Activated CD4-positive, CD25-positive, alpha-beta regulatory T cell treated with anti-CD3 and anti-CD28 coated beads, Interleukin-2, amount 50 U/mL, for 24 hours (primary cell): Measurements from ENCODE around the gene TLK2.
"Not testable (repeated sequence)": the region's sequence is repeated elsewhere in the genome, so short reads cannot be mapped to it uniquely, and the experiment has no call there.

Source experiments
- ATAC-seq, 2 donors: fragments of 150-1000 bp; cut with Tn5 transposase; one replicate each; pipeline ENCODE4 v1.10.0; 2021; ENCODE audit warnings: mild to moderate bottlenecking in 1 of 2, moderate library complexity in 1 of 2

The TLK2 gene

DNA sequence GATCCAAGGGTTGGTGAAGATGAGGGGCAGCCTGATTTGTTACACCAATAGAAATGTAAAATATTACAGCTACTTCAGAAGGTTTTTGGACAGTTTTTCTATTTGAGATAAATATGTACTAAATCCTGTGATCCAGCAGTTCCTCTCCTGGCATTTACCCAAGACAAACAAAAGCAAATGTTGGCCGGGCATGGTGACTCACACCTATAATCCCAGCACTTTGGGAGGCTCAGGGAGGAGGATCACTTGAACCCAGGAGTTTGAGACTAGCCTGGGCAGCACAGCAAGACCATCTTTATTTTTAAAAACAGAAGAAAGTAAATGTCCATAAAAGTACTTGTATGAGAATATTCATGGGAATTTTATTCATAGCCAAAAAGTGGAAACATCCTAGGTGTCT lies 84.0 kb downstream of the TLK2 start:
- ATAC-seq, result no peak

DNA sequence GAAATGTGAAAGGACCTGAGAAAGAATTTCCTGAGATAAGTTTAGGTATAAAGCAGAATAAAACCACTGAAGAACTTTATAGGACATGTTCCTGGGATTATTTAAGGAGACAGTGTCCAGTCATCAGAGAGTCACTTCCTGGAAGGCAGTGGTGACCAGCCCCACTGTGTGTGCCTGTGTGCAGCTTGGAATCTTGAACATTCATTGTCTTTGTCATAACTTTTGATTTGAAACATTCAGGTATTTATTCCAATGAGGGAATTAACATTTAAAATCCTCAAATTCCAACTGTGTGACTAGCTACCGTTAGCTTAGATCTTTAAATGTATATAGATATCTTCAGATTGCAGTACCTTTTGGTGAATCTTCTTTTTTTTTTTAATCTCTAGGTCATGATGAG lies 87.2 kb downstream of the TLK2 start:
- no peak for ATAC-seq

DNA sequence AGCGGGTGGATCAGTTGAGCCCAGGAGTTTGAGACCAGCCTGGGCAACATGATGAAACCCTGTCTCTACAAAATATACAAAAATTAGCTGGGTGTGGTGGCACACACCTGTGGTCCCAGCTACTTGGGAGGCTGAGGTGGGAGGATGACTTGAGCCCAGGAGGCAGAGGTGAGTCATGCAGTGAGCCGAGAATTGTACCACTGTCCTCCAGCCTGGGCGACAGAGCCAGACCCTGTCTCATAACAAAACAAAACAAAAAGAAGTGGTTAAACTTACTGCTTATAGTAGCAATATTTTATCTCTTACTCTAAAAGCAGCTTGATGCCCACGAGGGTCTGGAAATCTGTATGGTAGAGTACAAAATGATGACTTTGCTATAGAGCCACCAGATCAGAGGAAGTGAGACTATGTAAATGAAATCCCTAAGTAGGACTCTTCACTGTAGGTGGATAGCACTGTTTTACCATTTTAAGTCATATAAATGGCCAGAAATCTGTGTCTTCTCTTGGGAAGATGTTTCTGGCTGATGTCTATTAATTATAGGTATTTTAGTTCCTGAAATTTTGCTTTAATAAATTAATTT lies 88.5 kb downstream of the TLK2 start:
- ATAC-seq, result no peak

DNA sequence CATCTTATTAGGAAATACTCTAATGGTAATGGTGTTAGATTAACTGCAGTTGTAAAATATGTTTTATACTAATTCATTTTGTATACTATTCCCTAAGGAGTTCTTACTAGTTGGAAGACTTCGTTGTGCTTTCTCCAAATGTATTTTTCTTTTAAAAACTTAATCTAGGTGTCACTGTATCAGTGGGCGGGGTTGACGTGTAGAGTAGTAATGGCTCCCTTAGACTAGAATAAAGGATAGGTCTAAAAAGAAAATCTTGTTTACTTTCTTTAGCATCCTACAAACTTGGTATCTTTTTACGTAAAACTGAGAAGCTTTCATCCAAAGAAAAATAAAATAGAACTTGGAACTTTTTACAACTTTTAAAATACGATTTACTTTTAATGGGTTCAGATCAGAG lies 93.9 kb downstream of the TLK2 start:
- ATAC-seq, result no peak

DNA sequence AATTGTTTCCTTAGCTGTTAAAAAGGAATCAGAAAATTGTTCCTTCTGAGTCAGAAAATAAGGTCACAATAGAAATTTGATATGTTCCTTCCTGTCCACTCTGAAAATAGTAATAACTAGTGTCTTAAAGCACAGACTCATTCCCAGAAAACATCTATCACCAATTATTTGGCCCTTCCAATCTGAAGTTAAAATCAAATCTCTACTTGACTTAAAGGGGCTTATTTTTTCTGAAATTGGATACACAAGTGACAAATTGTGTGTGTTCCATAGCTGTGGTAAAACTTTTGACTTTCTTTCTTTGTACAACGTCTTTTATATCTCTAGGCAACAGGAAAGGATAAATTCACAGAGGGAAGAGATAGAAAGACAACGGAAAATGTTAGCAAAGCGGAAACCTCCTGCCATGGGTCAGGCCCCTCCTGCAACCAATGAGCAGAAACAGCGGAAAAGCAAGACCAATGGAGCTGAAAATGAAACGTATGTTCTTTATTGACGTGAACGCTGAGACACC lies 94.3 kb downstream of the TLK2 start:
- no peak for ATAC-seq

DNA sequence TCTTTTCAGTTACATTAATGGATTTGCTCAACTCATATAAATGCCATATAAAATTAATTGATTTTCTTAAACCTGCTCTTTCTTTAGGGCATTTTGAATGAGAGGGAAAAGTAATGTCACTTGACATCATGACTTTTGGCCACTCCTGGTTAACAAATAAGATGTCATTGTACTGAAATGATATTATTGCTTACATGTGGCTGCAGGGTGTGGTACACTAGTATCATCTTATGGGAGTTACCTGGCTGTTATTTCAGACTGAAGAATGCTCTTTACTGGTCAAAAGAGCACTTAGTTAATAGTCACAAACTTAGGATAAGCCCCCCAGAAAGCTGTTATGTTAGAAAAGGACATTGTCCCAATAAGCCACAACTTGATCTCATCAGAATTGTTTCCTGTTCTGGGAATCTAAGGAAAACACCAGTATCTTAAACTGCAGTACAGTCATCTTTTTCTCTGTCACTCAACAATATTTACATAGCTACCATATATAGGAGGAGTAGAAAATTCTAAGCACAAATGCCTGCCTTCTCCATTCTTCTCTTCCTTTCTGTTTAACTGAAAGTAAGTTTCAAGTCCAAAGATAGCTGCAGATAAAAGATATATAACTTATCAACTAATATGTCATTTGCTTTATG lies 95.0 kb downstream of the TLK2 start:
- ATAC-seq, result no peak

DNA sequence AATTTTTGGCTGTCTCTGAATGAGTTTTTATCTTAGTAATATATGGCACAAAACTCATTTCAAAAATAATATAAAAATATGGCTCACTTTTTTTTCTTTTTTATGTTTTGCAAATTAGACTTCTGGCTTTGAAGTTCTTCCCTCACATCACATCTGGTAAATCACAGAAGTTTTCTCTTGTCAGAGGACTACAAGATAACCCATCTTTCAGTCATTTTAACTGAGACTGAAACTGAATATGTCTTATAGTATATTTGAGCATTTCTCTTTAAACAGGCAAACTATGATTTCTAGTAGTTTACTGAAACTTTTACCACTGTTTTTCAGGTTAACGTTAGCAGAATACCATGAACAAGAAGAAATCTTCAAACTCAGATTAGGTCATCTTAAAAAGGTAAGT lies 97.8 kb downstream of the TLK2 start:
- no peak for ATAC-seq

DNA sequence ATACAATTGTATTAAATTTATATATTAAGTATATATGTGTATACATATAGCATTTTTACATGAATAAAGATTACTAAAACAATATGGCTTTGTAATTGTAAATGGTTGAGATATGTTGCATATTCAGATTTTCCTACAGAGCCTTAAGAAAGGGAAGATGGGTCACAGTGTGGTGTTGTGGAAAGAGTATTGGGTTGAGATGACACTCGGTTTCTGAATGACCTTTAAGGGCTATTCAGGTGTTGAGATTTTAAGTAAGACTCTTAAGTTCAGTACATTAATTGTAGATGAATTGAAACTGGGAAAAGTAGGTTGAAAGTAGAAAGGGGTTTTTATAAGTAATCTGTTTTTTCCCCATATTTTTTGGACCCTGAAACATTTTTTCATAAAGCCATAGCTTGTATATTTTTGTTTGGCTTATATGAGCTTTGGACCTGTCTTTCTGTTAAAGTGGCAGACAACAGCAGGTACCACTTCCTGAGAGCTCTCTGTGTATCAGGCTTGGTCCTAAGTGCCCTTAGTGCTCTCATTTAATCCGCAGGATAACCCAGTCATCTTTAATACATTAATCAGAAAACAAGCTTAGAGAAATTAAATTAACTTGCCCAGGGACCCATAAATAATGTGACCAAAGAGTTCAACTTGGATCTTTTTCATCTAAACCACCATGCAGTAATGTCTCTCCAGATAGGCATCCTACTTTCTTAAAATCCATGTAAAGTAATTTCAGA lies 100.3 kb downstream of the TLK2 start:
- ATAC-seq, result no peak

DNA sequence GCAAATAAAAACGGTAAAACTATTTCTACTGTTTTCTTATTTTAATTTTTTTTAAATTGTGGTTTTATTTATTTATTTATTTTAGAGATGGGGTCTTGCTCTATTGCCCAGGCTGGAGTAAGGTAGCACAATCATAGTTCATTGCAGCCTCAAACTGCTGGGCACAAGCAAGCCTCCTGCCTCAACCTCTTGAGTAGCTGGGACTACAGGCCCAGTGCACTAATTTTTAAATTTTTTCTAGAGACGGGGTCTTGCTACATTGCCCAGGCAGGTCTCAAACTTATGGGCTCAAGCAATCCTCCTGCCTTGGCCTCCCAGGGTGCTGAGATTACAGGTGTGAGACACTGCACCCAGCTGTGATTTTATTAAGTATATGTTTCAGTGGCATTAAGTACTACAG lies 102.3 kb downstream of the TLK2 start:
- ATAC-seq, result no peak

DNA sequence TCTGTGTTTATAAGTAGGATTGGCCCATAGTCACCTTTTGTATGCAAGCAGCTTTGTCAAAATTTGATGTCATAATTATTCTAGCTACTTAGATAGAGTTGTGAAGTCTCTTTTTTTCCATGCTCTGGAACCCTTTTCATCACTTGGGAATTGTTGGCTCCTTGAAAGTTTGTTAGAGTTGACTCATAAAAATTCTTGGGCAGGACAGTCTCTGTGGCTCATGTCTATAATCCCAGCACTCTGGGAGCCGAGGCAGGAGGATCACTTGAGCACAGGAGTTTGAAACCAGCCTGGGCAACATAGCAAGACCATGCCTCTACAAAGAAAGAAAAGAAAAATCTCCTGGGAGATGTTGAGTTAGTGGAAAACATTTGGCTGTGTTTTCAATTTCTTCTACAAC lies 103.1 kb downstream of the TLK2 start:
- no peak for ATAC-seq

DNA sequence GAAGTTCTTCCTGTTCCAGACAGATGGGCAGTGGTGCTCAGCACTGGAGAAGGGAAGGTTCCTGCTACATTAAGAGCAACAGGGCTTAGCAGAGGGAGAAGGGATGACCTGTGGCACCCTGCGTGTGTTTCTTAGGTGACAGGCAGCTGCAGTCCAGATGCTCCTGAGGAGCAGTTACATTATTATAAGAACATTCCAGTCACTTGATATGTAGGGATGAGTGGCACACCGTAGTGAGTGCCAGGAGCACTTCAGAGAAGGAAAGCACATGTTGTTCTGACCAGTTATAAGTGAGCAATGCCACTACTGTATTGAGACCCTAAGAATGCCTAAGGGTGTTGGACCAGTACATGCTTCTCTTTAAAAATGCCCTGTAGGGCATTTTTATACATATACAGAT lies 108.9 kb downstream of the TLK2 start:
- no peak for ATAC-seq

DNA sequence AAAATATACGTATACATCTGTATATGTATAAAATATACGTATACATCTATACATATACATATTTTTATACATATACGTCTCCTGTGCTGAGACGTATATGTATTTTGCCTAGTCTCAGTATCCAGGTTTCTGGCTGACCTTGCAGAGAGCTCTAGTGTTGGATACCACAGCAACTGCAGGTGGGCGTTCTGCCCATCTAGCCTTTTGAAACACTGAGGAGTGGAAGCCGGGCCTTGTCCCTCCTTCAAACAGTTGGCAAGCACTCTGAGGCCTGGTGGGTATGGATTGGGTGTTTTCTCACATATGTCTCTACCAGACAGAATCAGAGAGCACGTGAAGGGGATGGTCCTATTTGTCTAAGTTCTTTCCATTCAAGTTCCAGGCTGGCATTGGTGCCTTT lies 109.5 kb downstream of the TLK2 start:
- no peak for ATAC-seq

DNA sequence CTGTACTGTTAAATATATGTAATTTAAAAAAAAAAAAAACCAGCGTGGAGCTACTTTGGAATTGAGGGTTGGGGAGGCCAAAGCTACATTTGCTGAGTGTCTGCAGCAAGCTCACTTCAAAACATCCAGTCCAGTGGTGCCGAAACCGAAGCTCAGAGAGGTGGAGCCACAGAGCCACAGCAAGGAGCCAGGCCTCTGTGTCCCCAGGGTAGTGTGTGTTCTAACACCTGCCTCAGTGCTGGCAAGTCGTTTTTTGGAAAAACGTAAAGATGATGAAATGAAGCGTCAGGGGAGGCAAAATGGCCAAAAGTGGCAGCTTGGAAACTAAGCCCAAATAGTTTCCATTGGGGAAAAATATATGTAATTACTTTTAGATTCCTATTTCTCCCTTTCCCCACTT lies 112.7 kb downstream of the TLK2 start:
- ATAC-seq, result no peak

DNA sequence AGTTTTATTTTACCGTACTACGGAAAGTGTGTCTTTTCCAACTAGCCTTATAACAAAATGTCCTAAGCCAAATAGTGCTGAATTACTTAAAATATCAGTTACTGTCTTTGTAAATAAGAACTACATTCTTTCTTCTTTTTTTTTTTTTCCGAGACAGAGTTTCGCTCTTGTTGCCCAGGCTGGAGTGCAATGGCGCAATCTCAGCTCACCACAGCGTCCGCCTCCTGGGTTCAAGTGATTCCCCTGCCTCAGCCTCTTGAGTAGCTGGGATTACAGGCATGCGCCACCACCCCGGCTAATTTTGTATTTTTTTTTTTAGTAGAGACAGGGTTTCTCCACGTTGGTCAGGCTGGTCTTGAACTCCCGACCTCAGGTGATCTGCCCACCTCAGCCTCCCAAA lies 113.2 kb downstream of the TLK2 start:
- ATAC-seq, result not testable (repeated sequence)

DNA sequence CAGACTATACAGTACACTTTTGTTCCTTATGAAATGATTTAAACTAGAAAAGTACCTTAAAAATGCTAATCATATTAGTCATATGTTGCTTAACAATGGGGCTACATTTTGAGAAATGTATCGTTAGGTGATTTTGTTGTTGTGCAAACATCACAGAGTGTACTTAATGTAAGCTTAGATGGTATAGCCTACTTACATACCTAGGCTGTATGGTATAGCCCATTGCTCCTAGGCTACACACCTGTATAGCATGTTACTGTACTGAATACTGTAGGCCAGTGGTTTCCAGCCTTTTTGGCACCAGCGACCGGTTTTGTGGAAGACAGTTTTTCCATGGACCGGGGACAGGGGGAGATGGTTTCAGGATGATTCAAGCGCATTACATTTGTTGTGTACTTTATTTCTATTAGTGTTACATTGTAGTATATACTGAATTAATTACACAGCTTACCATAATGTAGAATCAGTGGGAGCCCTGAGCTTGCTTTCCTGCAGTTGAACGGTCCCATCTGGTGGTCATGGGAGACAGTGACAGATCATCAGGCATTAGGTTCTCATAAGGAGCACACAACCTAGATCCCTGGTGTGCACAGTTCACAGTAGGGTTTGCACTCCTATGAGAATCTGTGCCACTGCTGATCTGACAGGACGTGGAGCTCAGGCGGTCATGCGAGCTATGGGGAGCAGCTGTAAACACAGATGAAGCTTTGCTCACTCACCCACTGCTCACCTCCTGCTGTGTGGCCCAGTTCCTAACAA lies 113.9 kb downstream of the TLK2 start:
- no peak for ATAC-seq

DNA sequence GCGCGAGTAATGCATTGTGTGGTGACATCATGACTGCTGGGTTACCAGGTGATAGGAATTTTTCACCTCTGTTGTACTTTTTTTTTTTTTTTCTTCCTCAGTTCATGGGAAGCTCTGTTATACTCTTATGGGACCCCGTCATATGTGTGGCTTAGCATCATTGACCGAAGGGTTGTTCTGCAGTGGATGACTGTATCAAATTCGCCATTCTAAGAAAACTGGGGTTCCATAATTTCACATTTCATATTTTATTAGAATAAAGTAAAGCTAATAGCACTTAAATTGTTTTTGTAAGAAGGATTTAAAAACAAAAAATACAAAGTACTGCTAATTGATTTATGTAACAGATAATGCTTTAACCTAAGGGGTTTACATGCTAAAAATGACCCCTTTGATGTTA lies 116.9 kb downstream of the TLK2 start:
- ATAC-seq, result no peak

DNA sequence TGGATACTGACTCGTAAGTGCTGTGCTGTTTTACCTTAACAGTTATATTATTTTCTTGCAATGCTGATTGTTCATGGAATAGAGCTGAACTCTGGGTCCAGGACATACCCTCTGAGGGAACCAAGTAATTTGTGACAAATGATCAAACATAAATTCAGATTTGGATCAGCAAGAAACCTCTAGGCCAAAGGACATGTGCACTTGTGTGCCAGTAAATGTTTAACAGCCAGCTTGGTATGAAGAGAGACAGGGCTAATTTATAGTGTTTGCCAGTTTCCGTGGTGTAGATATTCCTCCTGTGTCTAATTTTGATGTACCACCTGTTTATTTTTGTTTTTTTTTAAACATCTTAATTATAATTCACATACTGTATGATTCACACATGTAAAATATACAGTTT lies 118.0 kb downstream of the TLK2 start:
- no peak for ATAC-seq

DNA sequence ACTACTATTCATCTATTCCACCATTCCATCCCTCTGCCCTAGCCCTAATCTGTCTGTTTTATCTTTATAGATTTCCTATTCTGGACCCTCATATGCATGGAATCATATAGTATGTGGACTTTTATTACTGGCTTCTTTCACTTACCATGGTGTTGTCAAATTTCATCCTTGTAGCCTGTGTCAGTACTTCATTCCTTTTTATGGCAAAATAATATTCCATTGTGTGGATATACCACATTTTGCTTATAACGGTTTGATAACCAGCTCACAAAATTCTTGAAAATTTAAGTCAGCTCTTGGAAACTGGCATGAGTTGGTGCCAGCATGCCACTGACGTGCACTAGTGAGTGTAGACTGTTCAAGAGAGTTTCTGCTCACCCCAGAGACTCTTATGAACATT lies 118.5 kb downstream of the TLK2 start:
- no peak for ATAC-seq

DNA sequence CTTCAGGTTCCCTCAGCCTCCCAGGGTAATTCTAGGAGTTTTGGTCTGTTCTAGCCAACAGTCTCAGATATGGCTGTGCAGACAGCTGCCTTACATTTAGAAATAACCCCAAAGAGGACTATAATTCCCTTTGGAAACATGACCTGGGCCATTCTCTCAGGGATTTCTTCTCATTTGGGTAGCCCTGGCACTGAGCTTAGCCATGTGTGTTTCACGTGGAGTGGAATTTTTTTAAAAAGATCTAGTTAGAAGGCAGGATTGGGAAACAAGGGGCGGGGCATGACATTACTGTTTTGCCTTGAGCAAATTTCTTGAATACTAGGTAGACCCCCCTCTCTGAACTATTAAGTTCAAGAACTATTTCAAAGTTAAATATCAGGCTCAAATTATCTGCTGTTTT lies 119.3 kb downstream of the TLK2 start:
- ATAC-seq, result no peak

DNA sequence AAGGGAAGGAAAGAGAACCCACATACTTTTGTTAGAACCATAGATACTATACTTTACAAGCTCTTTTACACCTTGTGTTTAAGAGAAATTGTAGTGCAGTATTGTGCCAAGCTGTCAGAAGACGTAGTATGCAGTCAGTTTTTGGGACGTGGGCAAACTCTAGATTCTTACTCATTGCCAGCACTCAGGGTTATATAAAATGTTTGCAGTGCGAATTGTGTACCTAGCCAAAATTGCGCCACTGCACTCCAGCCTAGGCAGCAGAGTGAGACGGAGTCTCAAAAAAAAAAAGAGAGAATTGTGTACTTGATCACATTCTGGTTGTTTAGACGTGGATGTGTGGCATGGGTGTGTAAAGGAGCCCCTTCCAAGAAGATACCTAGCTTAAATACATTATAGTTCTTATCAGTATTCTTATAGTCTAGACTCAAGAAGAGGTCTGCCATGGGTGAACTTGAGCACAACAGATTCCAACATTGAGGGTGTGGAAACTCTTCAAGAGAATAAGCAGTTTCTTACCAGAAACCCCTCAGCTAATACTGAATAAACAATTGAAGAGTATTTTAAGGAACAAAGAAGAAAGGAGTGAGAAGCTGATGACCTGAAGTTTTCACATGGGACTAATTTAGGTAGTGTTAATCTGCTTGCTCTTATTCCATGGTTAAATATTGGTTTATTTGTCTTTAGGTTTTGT lies 121.5 kb downstream of the TLK2 start:
- ATAC-seq, result no peak

DNA sequence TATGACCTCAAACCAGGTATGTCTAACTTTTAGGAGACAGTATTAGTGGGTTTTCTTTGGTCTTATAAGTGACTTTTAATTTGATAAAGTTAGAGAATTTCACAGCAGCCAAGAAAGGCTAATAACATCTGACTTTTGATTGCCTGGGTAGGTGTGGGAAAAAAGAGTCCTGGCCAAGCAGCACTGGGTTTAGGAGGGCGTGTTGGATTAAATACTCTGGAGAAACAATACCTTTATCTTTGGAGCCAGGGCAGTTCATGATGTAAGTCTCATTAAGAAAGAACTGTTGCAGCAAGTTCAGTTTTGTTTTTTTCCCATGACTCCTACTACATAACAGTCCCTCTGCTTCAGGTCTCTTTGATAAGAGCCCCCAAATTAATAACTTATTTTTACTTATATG lies 122.2 kb downstream of the TLK2 start:
- ATAC-seq, result no peak

DNA sequence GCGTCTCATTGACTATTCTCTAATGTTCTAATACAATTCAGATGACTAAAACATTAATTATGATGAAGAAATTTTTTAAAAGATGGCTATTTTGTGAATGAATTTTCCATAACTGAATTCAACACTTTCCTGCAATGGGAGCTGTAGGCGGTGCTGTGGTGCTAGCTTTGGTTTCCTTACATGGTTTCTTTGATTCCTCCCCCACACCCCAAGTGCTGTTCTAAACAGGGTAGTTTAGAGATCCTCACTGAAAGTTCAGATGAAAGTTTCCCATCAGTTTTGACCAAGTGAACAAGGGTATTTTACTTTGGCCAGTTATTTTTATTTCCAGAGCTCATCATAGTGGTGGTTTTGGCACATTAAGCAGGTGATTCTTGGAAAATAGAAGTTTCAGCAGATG lies 122.8 kb downstream of the TLK2 start:
- ATAC-seq, result no peak

DNA sequence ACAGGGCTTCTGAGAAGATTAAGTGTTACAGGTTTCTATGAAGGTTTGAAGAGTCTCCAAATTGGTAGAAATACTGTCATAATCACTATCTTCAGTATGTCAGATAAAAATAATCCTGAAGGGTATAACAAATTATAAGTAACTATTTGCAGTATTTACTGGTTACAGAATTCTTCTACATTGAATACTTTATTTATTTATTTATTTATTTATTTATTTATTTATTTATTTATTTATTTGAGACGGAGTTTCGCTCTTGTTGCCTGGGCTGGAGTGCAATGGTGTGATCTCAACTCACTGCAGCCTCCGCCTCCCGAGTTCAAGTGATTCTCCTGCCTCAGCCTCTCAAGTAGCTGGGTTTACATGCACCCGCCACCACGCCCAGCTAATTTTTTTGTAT lies 125.2 kb downstream of the TLK2 start:
- not testable (repeated sequence) for ATAC-seq
